RPMI7951 (cell line): ENCODE results near the gene TBPL1. TPM values are rescaled to one million over a fixed set of nuclear protein-coding genes. Genes with fewer than 3 reads are reported as not detected.
"Not testable (repeated sequence)": the region's sequence is repeated elsewhere in the genome, so short reads cannot be mapped to it uniquely, and the experiment has no call there.

Experiments used
- DNase-seq: peaks from one replicate; pipeline ENCODE4 v3.0.0-alpha.2; 2012; ENCODE audit warnings: low read depth
- total RNA-seq: library from RNA; depleted of rRNA; stranded (reverse); fragments of >200 nt; shearing (Covaris generic); gene quantifications from 2 replicates; pipeline ENCODE4 v1.2.3, GENCODE V29; 2014; rRNA removed

Gene TBPL1
- total RNA-seq: 39.5 and 54.7 TPM in 2 replicates

- DNase-seq: peak; percentile 95
Measured at GRCh38 chr6:133952815-133953633, at the start of gene TBPL1. Gene TBPL1 (plus strand): TSS chr6:133953224. CDS start chr6:133980126, 26,902 bp downstream.

GRCh38 chr6:133903855-133904254 is 49.2 kb upstream of the TBPL1 start:
- DNase-seq: no peak

GRCh38 chr6:133906050-133906449 is 47.0 kb upstream of the TBPL1 start:
- DNase-seq: no peak

- peak; percentile 76 for DNase-seq
Measured at GRCh38 chr6:133916650-133917151, 36.3 kb upstream of the TBPL1 start.

- DNase-seq: no peak
Measured at GRCh38 chr6:133917781-133918180, 35.2 kb upstream of the TBPL1 start.

GRCh38 chr6:133918208-133918930 is 34.7 kb upstream of the TBPL1 start:
- peak; percentile 46 for DNase-seq

- DNase-seq: no peak
Measured at GRCh38 chr6:133919362-133919761, 33.7 kb upstream of the TBPL1 start.

GRCh38 chr6:133921249-133921859 is 31.7 kb upstream of the TBPL1 start:
- DNase-seq: peak; percentile 75

- DNase-seq: peak; percentile 73
Measured at GRCh38 chr6:133923938-133924593, 29.0 kb upstream of the TBPL1 start.

GRCh38 chr6:133931221-133931620 is 21.8 kb upstream of the TBPL1 start:
- not testable (repeated sequence) for DNase-seq

- DNase-seq: not testable (repeated sequence)
Measured at GRCh38 chr6:133936352-133936751, 16.7 kb upstream of the TBPL1 start.

- DNase-seq: no peak
Measured at GRCh38 chr6:133937909-133938308, 15.1 kb upstream of the TBPL1 start.

- DNase-seq: no peak
Measured at GRCh38 chr6:133938533-133938932, 14.5 kb upstream of the TBPL1 start.

- no peak for DNase-seq
Measured at GRCh38 chr6:133939778-133940667, 13.0 kb upstream of the TBPL1 start.

- peak; percentile 21 for DNase-seq
Measured at GRCh38 chr6:133945158-133945557, 7.9 kb upstream of the TBPL1 start.

GRCh38 chr6:133947302-133947900 is 5.6 kb upstream of the TBPL1 start:
- DNase-seq: no peak

GRCh38 chr6:133948472-133948871 is 4.6 kb upstream of the TBPL1 start:
- DNase-seq: no peak

- no peak for DNase-seq
Measured at GRCh38 chr6:133951227-133951626, 1.8 kb upstream of the TBPL1 start.

- DNase-seq: peak; percentile 77
Measured at GRCh38 chr6:133951881-133952814, 876 bp upstream of the TBPL1 start.
